ENCODE data around the gene POU6F1.

GRCh38 chr12:51162217-51162616, 55.6 kb downstream of the POU6F1 start:
- TF ChIP-seq POLR2A (IDR thresholded peaks at IDR 0.05; ENCODE audit: low read depth) (no peak), EP300 (IDR thresholded peaks at IDR 0.05) (no peak)

All from esophagus muscularis mucosa (tissue), 2 donors.